Measurements from ENCODE around the gene NOB1.

DNA sequence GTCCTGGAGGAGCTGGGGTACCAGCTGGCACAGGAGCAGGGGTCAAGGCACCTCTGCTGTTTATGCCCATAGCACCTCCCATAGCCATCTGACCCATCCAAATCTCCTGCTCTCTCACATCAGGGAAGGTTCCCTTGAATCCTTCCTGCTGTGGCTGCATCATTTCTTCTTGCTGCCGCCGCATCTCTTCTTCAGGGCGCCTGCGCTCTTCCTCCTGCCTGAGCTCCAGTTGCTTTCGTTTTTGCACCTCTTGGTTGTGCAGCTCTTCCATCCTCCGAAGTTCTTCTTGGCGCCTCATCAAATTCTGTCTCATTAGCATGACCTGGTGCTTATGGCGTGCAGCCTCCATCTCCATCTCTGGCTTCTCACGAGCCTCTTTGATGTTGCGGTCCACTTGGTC, 2.0 kb upstream of the NOB1 start:
- TF ChIP-seq, protein P1, sequence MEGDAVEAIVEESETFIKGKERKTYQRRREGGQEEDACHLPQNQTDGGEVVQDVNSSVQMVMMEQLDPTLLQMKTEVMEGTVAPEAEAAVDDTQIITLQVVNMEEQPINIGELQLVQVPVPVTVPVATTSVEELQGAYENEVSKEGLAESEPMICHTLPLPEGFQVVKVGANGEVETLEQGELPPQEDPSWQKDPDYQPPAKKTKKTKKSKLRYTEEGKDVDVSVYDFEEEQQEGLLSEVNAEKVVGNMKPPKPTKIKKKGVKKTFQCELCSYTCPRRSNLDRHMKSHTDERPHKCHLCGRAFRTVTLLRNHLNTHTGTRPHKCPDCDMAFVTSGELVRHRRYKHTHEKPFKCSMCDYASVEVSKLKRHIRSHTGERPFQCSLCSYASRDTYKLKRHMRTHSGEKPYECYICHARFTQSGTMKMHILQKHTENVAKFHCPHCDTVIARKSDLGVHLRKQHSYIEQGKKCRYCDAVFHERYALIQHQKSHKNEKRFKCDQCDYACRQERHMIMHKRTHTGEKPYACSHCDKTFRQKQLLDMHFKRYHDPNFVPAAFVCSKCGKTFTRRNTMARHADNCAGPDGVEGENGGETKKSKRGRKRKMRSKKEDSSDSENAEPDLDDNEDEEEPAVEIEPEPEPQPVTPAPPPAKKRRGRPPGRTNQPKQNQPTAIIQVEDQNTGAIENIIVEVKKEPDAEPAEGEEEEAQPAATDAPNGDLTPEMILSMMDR (conservative IDR thresholded peaks at IDR 0.05 in 1 of 2, IDR thresholded peaks at IDR 0.05 in 1 of 2; ENCODE audit: extremely low read depth in 1 of 2, insufficient read depth in 1 of 2, low read depth in 1 of 2, low read length in 2 of 2) = no peak
- no peak for TF ChIP-seq EZH2 (IDR thresholded peaks at IDR 0.05; ENCODE audit: borderline replicate concordance, low read length)

Data from mammary epithelial cell (primary cell).